Panc1 (cell line): ENCODE measurements around the gene CHCHD3. TPM values are rescaled to one million over a fixed set of nuclear protein-coding genes. Genes with fewer than 3 reads are reported as not detected.

Experiments
- ATAC-seq: fragments of 200-7000 bp; cut with Tn5 transposase; 2 replicates; pipeline ENCODE4 v1.9.1; 2020; ENCODE audit warnings: mild to moderate bottlenecking, moderate library complexity
- BruUV-seq: library from RNA; stranded (reverse); fragments of 400-500 nt; replicated peaks from 2 replicates; lab custom pipeline; 2021; lab: Mats Ljungman, UMichigan
- CTCF ChIA-PET: fragments of 300-600 bp; sonication (Branson Sonifier 250); formaldehyde crosslinking; loops from one replicate; lab custom pipeline; 2022; ENCODE audit warnings: antibody characterized with exemption; lab: Charles Lee
- POLR2A ChIA-PET: fragments of 300-600 bp; sonication (Branson Sonifier 250); formaldehyde crosslinking; loops from one replicate; lab custom pipeline; 2022; ENCODE audit warnings: antibody characterized with exemption; lab: Charles Lee
- DNase-seq: peaks from one replicate; pipeline ENCODE4 v3.0.0-alpha.2; 2010; ENCODE audit warnings: low read depth, low spot score
- H3K27ac ChIP-seq: 2 replicates; pipeline ENCODE4 v1.5.1; 2011; ENCODE audit warnings: mild to moderate bottlenecking, low read length, inconsistent platforms
- H3K27me3 ChIP-seq: fragments of 200-500 bp; sonication (Bioruptor generic); 2 replicates; pipeline ENCODE4 v1.6.0; 2014; ENCODE audit warnings: low read length, inconsistent platforms; ENCODE audit not compliant: control insufficient read depth, insufficient read depth
- H3K36me3 ChIP-seq: fragments of 200-500 bp; sonication (Bioruptor generic); 2 replicates; pipeline ENCODE4 v1.5.1; 2014; ENCODE audit warnings: inconsistent platforms, mild to moderate bottlenecking, low read length, moderate library complexity; ENCODE audit not compliant: control insufficient read depth, insufficient read depth
- H3K4me1 ChIP-seq: 2 replicates; pipeline ENCODE4 v1.5.1; 2011; ENCODE audit warnings: inconsistent platforms, mild to moderate bottlenecking, low read length, moderate library complexity; ENCODE audit not compliant: control insufficient read depth, insufficient read depth
- H3K4me3 ChIP-seq, 2 experiments: 2 replicates each; pipeline ENCODE4 v1.5.1; 2011 to 2012; ENCODE audit warnings: low read depth in 2 of 2, low read length in 2 of 2, mild to moderate bottlenecking in 2 of 2, inconsistent platforms in 1 of 2, moderate library complexity in 1 of 2
- H3K9me3 ChIP-seq: fragments of 200-500 bp; sonication (Bioruptor generic); 2 replicates; pipeline ENCODE4 v1.5.1; 2014; ENCODE audit warnings: low read depth, mild to moderate bottlenecking, inconsistent platforms, low read length, moderate library complexity; ENCODE audit not compliant: control insufficient read depth, insufficient read depth
- CTCF ChIP-seq: fragments of 450-650 bp; IDR thresholded peaks from 2 replicates; pipeline ENCODE4 v1.5.1; 2017; ENCODE audit warnings: mild to moderate bottlenecking
- POLR2AphosphoS5 ChIP-seq: IDR thresholded peaks from 2 replicates; pipeline ENCODE4 v1.6.1; 2012; ENCODE audit warnings: mild to moderate bottlenecking, low read depth, low read length, moderate library complexity
- REST ChIP-seq, 2 experiments: IDR thresholded peaks; 2 replicates each; pipeline ENCODE4 v1.6.1; 2011 to 2012; ENCODE audit warnings: low read depth in 2 of 2, control low read depth in 1 of 2, low read length in 1 of 2, mild to moderate bottlenecking in 1 of 2, moderate library complexity in 1 of 2; ENCODE audit not compliant: insufficient read depth in 1 of 2
- SIN3A ChIP-seq: IDR thresholded peaks from 2 replicates; pipeline ENCODE4 v1.6.1; 2012; ENCODE audit warnings: low read depth, mild to moderate bottlenecking, low read length, moderate library complexity, borderline replicate concordance; ENCODE audit not compliant: insufficient read depth
- TCF7L2 ChIP-seq: IDR thresholded peaks from 2 replicates; pipeline ENCODE4 v1.6.1; 2011; ENCODE audit warnings: mild to moderate bottlenecking, low read depth, low read length, inconsistent platforms
- in situ Hi-C: cut with HindIII; loops from 2 replicates; pipeline ENCODE4 v1.10.0; 2016; ENCODE audit warnings: low sequenced_read_pairs, low pct_unique_long_range_greater_than_20kb
- intact Hi-C: fragments of 100-400 bp; cut with micrococcal nuclease; formaldehyde crosslinking; loops from one replicate; pipeline ENCODE4 v1.10.0; 2022; ENCODE audit not compliant: unreplicated experiment
- total RNA-seq: library from RNA; stranded (reverse); gene quantifications from one replicate; pipeline ENCODE4 v1.2.1, GENCODE V29; 2021; ENCODE audit not compliant: unreplicated experiment

CHCHD3 gene
- total RNA-seq, 1 experiment from 2014 or later = 109 TPM

GRCh38 chr7:132859199-132859598, 222.7 kb downstream of the CHCHD3 start:
- TF ChIP-seq REST (IDR thresholded peaks at IDR 0.05; ENCODE audit: insufficient read depth in 1 of 2, low read depth in 2 of 2, low read length in 1 of 2) (no peak), SIN3A (no peak), POLR2AphosphoS5 (no peak), TCF7L2 (no peak)

GRCh38 chr7:132858760-132859159, 223.1 kb downstream of the CHCHD3 start:
- no TSS peak for BruUV-seq
- CTCF ChIA-PET = no interaction called here
- in situ Hi-C loops = no loop called here

More at GRCh38 chr7:132859199-132859598, 222.7 kb downstream of the CHCHD3 start:
- no peaks in the 10 kb centered on the region for H3K9me3 ChIP-seq
- in situ Hi-C loops = no loop called here
- no peaks in the 10 kb centered on the region for H3K27me3 ChIP-seq
- ChIA-PET POLR2A (no interaction called here), CTCF (no interaction called here)
- no TSS peak for BruUV-seq
- H3K27ac ChIP-seq = no peak overlapping the region
- no peak for DNase-seq
- ATAC-seq = no peak
- H3K4me1 ChIP-seq = no peaks in the 10 kb centered on the region
- intact Hi-C loops = no loop called here
- H3K4me3 ChIP-seq = no peak overlapping the region
- no peaks in the 10 kb centered on the region for H3K36me3 ChIP-seq

More at GRCh38 chr7:132858760-132859159, 223.1 kb downstream of the CHCHD3 start:
- H3K27me3 ChIP-seq = no peaks in the 10 kb centered on the region
- POLR2A ChIA-PET = no interaction called here
- no peak for DNase-seq
- no peak overlapping the region for H3K4me3 ChIP-seq
- H3K4me1 ChIP-seq = no peaks in the 10 kb centered on the region
- ATAC-seq = no peak
- H3K36me3 ChIP-seq = no peaks in the 10 kb centered on the region
- TF ChIP-seq CTCF = no peak
- TF ChIP-seq TCF7L2 = no peak
- TF ChIP-seq REST (IDR thresholded peaks at IDR 0.05; ENCODE audit: insufficient read depth in 1 of 2, low read depth in 2 of 2, low read length in 1 of 2) = no peak
- no peak for TF ChIP-seq POLR2AphosphoS5
- TF ChIP-seq SIN3A = no peak
- no peak overlapping the region for H3K27ac ChIP-seq
- H3K9me3 ChIP-seq = no peaks in the 10 kb centered on the region
- intact Hi-C loops = no loop called here
